H9 (cell line): Measurements from ENCODE around the gene FAM120C. TPM values are rescaled to one million over a fixed set of nuclear protein-coding genes. Genes with fewer than 3 reads are reported as not detected.

Experiments used
- DNase-seq: peaks from one replicate; pipeline ENCODE4 v3.0.0-alpha.2; 2017
- H2AFZ ChIP-seq: one replicate; pipeline ENCODE4 v1.6.1; 2013; ENCODE audit warnings: mild to moderate bottlenecking, low read length, control low read depth, moderate library complexity
- H2AK5ac ChIP-seq: 2 replicates; pipeline ENCODE4 v1.6.1; 2013; ENCODE audit warnings: low read length, control low read depth, mixed read lengths; ENCODE audit not compliant: insufficient read length
- H2BK120ac ChIP-seq: one replicate; pipeline ENCODE4 v1.6.1; 2013; ENCODE audit warnings: low read depth, mild to moderate bottlenecking, low read length, control low read depth, inconsistent platforms; ENCODE audit not compliant: poor library complexity, severe bottlenecking
- H2BK12ac ChIP-seq: 2 replicates; pipeline ENCODE4 v1.6.1; 2013; ENCODE audit warnings: low read length, control low read depth, mixed read lengths, low read depth; ENCODE audit not compliant: insufficient read length
- H2BK15ac ChIP-seq: 2 replicates; pipeline ENCODE4 v1.6.1; 2013; ENCODE audit warnings: low read depth, low read length, control low read depth
- H2BK20ac ChIP-seq: one replicate; pipeline ENCODE4 v1.6.1; 2013; ENCODE audit warnings: low read depth, mild to moderate bottlenecking, low read length, control low read depth, inconsistent platforms; ENCODE audit not compliant: poor library complexity, severe bottlenecking
- H2BK5ac ChIP-seq: 2 replicates; pipeline ENCODE4 v1.6.1; 2013; ENCODE audit warnings: low read length, control low read depth, mixed read lengths; ENCODE audit not compliant: insufficient read length
- H3K14ac ChIP-seq: 2 replicates; pipeline ENCODE4 v1.6.1; 2013; ENCODE audit warnings: low read length, control low read depth; ENCODE audit not compliant: insufficient read depth
- H3K18ac ChIP-seq: 2 replicates; pipeline ENCODE4 v1.6.1; 2013; ENCODE audit warnings: low read depth, mild to moderate bottlenecking, mixed read lengths, low read length, control low read depth; ENCODE audit not compliant: insufficient read length
- H3K23ac ChIP-seq: 2 replicates; pipeline ENCODE4 v1.6.1; 2013; ENCODE audit warnings: low read length, control low read depth, mixed read lengths, low read depth; ENCODE audit not compliant: insufficient read length
- H3K23me2 ChIP-seq: 2 replicates; pipeline ENCODE4 v1.6.1; 2013; ENCODE audit warnings: low read depth, mild to moderate bottlenecking, mixed read lengths, low read length, control low read depth; ENCODE audit not compliant: insufficient read length, poor library complexity, severe bottlenecking
- H3K27ac ChIP-seq: 2 replicates; pipeline ENCODE4 v1.5.1; 2013; ENCODE audit warnings: low read length, control low read depth, mixed read lengths, low read depth; ENCODE audit not compliant: insufficient read length
- H3K27me3 ChIP-seq: 2 replicates; pipeline ENCODE4 v1.6.1; 2013; ENCODE audit warnings: low read length, control low read depth, inconsistent platforms; ENCODE audit not compliant: insufficient read depth
- H3K4ac ChIP-seq: 2 replicates; pipeline ENCODE4 v1.6.1; 2013; ENCODE audit warnings: low read depth, mild to moderate bottlenecking, control low read depth, inconsistent platforms, low read length, moderate library complexity
- H3K4me1 ChIP-seq: 2 replicates; pipeline ENCODE4 v1.6.1; 2013; ENCODE audit warnings: low read length, control low read depth, inconsistent platforms; ENCODE audit not compliant: insufficient read depth
- H3K4me2 ChIP-seq: 2 replicates; pipeline ENCODE4 v1.6.1; 2013; ENCODE audit warnings: low read length, control low read depth, mixed read lengths; ENCODE audit not compliant: insufficient read length, insufficient read depth
- H3K56ac ChIP-seq: 2 replicates; pipeline ENCODE4 v1.6.1; 2013; ENCODE audit warnings: low read depth, mild to moderate bottlenecking, mixed read lengths, low read length, control low read depth; ENCODE audit not compliant: insufficient read length
- H3K79me1 ChIP-seq: 2 replicates; pipeline ENCODE4 v1.6.1; 2013; ENCODE audit warnings: low read depth, mild to moderate bottlenecking, moderate library complexity, low read length, control low read depth, inconsistent platforms; ENCODE audit not compliant: insufficient read depth, poor library complexity, severe bottlenecking
- H3K79me2 ChIP-seq: 2 replicates; pipeline ENCODE4 v1.6.1; 2013; ENCODE audit warnings: low read length, control low read depth, inconsistent platforms; ENCODE audit not compliant: insufficient read depth
- H3K9ac ChIP-seq: 2 replicates; pipeline ENCODE4 v1.6.1; 2013; ENCODE audit warnings: low read length, control low read depth, mixed read lengths; ENCODE audit not compliant: insufficient read length; ENCODE audit errors: extremely low read depth
- H3K9me3 ChIP-seq: one replicate; pipeline ENCODE4 v1.6.1; 2013; ENCODE audit warnings: low read depth, low read length, inconsistent platforms; ENCODE audit not compliant: control insufficient read depth
- H3T11ph ChIP-seq: one replicate; pipeline ENCODE4 v1.6.1; 2013; ENCODE audit warnings: mild to moderate bottlenecking, low read length, control low read depth, inconsistent platforms
- H4K20me1 ChIP-seq: one replicate; pipeline ENCODE4 v1.6.1; 2013; ENCODE audit not compliant: control insufficient read depth, insufficient read length, insufficient read depth
- H4K5ac ChIP-seq: 2 replicates; pipeline ENCODE4 v1.6.1; 2013; ENCODE audit warnings: low read depth, mild to moderate bottlenecking, mixed read lengths, low read length, control low read depth; ENCODE audit not compliant: insufficient read length
- H4K8ac ChIP-seq: replicated peaks from 2 replicates; pipeline ENCODE4 v1.6.1; 2013; ENCODE audit warnings: low read length, control low read depth, mixed read lengths, low read depth; ENCODE audit not compliant: insufficient read length
- H4K91ac ChIP-seq: 2 replicates; pipeline ENCODE4 v1.6.1; 2013; ENCODE audit warnings: low read depth, mild to moderate bottlenecking, moderate library complexity, mixed read lengths, low read length, control low read depth; ENCODE audit not compliant: insufficient read length
- H3K27ac Mint-ChIP-seq, 3 experiments: 2 replicates in 2 of 3; 3 replicates in 1 of 3; pipeline ENCODE4 v1.8.0; 2020 to 2021; ENCODE audit warnings: mixed read lengths in 3 of 3, mild to moderate bottlenecking in 1 of 3, moderate library complexity in 1 of 3
- H3K27me3 Mint-ChIP-seq: 2 replicates; pipeline ENCODE4 v1.8.0; 2021; ENCODE audit warnings: low read depth, mild to moderate bottlenecking, moderate library complexity, mixed read lengths
- H3K36me3 Mint-ChIP-seq, 3 experiments: 2 replicates in 2 of 3; 3 replicates in 1 of 3; pipeline ENCODE4 v1.8.0; 2020 to 2021; ENCODE audit warnings: low read depth in 3 of 3, mixed read lengths in 3 of 3; ENCODE audit not compliant: insufficient read depth in 1 of 3
- H3K4me1 Mint-ChIP-seq, 2 experiments: 2 replicates each; pipeline ENCODE4 v1.8.0; 2020; ENCODE audit warnings: mixed read lengths in 2 of 2
- H3K4me3 Mint-ChIP-seq, 2 experiments: 2 replicates in 1 of 2; 3 replicates in 1 of 2; pipeline ENCODE4 v1.8.0; 2020 to 2021; ENCODE audit warnings: mild to moderate bottlenecking in 2 of 2, mixed read lengths in 2 of 2, moderate library complexity in 1 of 2
- H3K9me3 Mint-ChIP-seq, 2 experiments: 2 replicates in 1 of 2; 3 replicates in 1 of 2; pipeline ENCODE4 v1.8.0; 2020; ENCODE audit warnings: mild to moderate bottlenecking in 2 of 2, mixed read lengths in 2 of 2, moderate library complexity in 1 of 2
- WGBS: extraction: QIAGEN DNeasy Blood & Tissue Kit; methylation state at CpG from one replicate; pipeline ENCODE4 v1.1.7; 2013; ENCODE audit warnings: missing lambda C conversion rate, low lambda C conversion rate, mixed read lengths; ENCODE audit not compliant: insufficient read length; ENCODE audit errors: extremely low coverage; 5-methylcytosine and 5-hydroxymethylcytosine counted together
- total RNA-seq: library from RNA; stranded (reverse); gene quantifications from 2 replicates; pipeline ENCODE4 v1.2.1, GENCODE V29; 2021
- TF ChIP-seq, protein P1 (sequence below): fragments of 200-600 bp; sonication (generic); conservative IDR thresholded peaks from 3 replicates; pipeline ENCODE4 v1.8.0; 2021; ENCODE audit warnings: antibody characterized with exemption, mild to moderate bottlenecking

The FAM120C gene
- total RNA-seq, 1 experiment from 2014 or later = 9.2 TPM

DNA sequence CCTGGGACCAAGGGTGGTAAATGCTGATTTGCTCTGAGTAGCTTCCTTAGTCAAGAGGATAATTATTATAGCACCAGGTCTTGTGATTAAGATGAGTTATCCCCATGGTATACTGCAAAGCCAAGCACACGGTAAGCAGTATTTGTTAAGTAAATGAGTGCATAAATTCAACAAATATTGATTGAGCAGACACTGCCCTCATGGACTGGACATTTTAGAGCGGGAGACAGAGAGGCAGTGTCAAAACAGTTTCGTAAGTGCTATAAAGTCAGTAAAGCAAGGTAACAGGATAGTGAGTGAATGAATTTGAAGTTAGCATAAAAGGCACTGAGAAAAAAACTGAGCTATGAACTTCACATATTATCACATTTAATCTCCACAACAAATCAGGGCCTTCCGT lies 152.7 kb downstream of the FAM120C start:
- Mint-ChIP-seq H3K9me3 (peaks cover 73 to 74% of the 10 kb centered on the region in 2 experiments), H3K36me3 (peaks cover 31 to 83% (median 60%) of the 10 kb centered on the region in 3 experiments), H3K4me3 (no peak overlapping the region), H3K27ac (no peak overlapping the region; a peak in 1 of 7 replicates), H3K27me3 (no peaks in the 10 kb centered on the region), H3K4me1 (peaks cover 0 to 5% of the 10 kb centered on the region in 2 experiments; a peak in 3 of 4 replicates)
- no peaks in the 10 kb centered on the region for H3K27me3 ChIP-seq
- no peaks in the 10 kb centered on the region; the same call in 1 of the 2 replicates for H3K79me2 ChIP-seq
- H3K4me2 ChIP-seq = no peak overlapping the region
- no peak overlapping the region for H2AK5ac ChIP-seq
- no peak for DNase-seq
- H4K20me1 ChIP-seq = no peaks in the 10 kb centered on the region
- H3K14ac ChIP-seq = no peak overlapping the region
- H2BK120ac ChIP-seq = no peak overlapping the region
- H3K23me2 ChIP-seq = no peaks in the 10 kb centered on the region
- TF ChIP-seq, protein P1, sequence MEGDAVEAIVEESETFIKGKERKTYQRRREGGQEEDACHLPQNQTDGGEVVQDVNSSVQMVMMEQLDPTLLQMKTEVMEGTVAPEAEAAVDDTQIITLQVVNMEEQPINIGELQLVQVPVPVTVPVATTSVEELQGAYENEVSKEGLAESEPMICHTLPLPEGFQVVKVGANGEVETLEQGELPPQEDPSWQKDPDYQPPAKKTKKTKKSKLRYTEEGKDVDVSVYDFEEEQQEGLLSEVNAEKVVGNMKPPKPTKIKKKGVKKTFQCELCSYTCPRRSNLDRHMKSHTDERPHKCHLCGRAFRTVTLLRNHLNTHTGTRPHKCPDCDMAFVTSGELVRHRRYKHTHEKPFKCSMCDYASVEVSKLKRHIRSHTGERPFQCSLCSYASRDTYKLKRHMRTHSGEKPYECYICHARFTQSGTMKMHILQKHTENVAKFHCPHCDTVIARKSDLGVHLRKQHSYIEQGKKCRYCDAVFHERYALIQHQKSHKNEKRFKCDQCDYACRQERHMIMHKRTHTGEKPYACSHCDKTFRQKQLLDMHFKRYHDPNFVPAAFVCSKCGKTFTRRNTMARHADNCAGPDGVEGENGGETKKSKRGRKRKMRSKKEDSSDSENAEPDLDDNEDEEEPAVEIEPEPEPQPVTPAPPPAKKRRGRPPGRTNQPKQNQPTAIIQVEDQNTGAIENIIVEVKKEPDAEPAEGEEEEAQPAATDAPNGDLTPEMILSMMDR = no peak
- H2AFZ ChIP-seq = no peak overlapping the region
- no peaks in the 10 kb centered on the region for H3K79me1 ChIP-seq
- H3T11ph ChIP-seq = no peak overlapping the region
- no peak overlapping the region for H3K23ac ChIP-seq
- H4K5ac ChIP-seq = no peak overlapping the region
- H3K9ac ChIP-seq = no peak overlapping the region
- no peak overlapping the region for H3K4ac ChIP-seq
- H2BK12ac ChIP-seq = no peak overlapping the region
- H4K91ac ChIP-seq = no peak overlapping the region
- no peaks in the 10 kb centered on the region for H3K4me1 ChIP-seq
- H2BK20ac ChIP-seq = no peak overlapping the region
- no peak overlapping the region for H2BK15ac ChIP-seq
- no peak overlapping the region for H3K27ac ChIP-seq
- no peak overlapping the region for H4K8ac ChIP-seq
- no peak overlapping the region for H3K18ac ChIP-seq
- H2BK5ac ChIP-seq = no peak overlapping the region
- WGBS = no CpG with 5 or more reads among the region's 4 CpGs
- H3K9me3 ChIP-seq = peaks cover 42% of the 10 kb centered on the region
- no peak overlapping the region for H3K56ac ChIP-seq
